Common myeloid progenitor, CD34-positive (primary cell): ENCODE results near the gene ANKRD44.
"Not testable (repeated sequence)": the region's sequence is repeated elsewhere in the genome, so short reads cannot be mapped to it uniquely, and the experiment has no call there.

Source experiments
- CTCF ChIA-PET: fragments of 350-600 bp; sonication (Branson Sonifier 250); formaldehyde crosslinking; loops from one replicate; lab custom pipeline; 2021; ENCODE audit warnings: antibody characterized with exemption; lab: Charles Lee
- POLR2A ChIA-PET: fragments of 350-600 bp; sonication (Branson Sonifier 250); formaldehyde crosslinking; loops from one replicate; lab custom pipeline; 2021; ENCODE audit warnings: antibody characterized with exemption; lab: Charles Lee
- DNase-seq, 3 donors: peaks; one replicate each; pipeline versions ENCODE4 v3.0.0 to v3.0.0-alpha.2; 2013
- H3K27ac ChIP-seq, 2 experiments: 1 replicate in 1 of 2; 2 replicates in 1 of 2; pipeline ENCODE4 v1.7.0; 2013; ENCODE audit warnings: inconsistent platforms in 2 of 2, low read length in 2 of 2, mild to moderate bottlenecking in 2 of 2, low read depth in 1 of 2, moderate library complexity in 1 of 2; ENCODE audit not compliant: severe bottlenecking in 2 of 2, insufficient read depth in 1 of 2, poor library complexity in 1 of 2
- H3K27me3 ChIP-seq, 5 experiments: replicated peaks in 2 of 5; 1 replicate in 3 of 5; 2 replicates in 2 of 5; pipeline versions ENCODE4 v1.6.1 to v1.7.0; 2013; ENCODE audit warnings: low read length in 4 of 5, mild to moderate bottlenecking in 2 of 5, moderate library complexity in 2 of 5, inconsistent platforms in 1 of 5; ENCODE audit not compliant: insufficient read depth in 5 of 5, control insufficient read depth in 4 of 5
- H3K36me3 ChIP-seq, 4 experiments: 1 replicate in 2 of 4; 2 replicates in 2 of 4; pipeline versions ENCODE4 v1.6.1 to v1.7.0; 2013; ENCODE audit warnings: low read length in 3 of 4, control low read depth in 1 of 4, mild to moderate bottlenecking in 1 of 4; ENCODE audit not compliant: control insufficient read depth in 4 of 4, insufficient read depth in 4 of 4
- H3K4me1 ChIP-seq, 4 experiments: 1 replicate in 3 of 4; 2 replicates in 1 of 4; pipeline versions ENCODE4 v1.6.1 to v1.7.1; 2013; ENCODE audit warnings: low read length in 3 of 4, mild to moderate bottlenecking in 3 of 4, control low read depth in 1 of 4, inconsistent platforms in 1 of 4, moderate library complexity in 1 of 4; ENCODE audit not compliant: control insufficient read depth in 4 of 4, insufficient read depth in 4 of 4; ENCODE audit errors: control extremely low read depth in 1 of 4
- H3K4me3 ChIP-seq, 7 experiments: 1 replicate in 4 of 7; 2 replicates in 3 of 7; pipeline versions ENCODE4 v1.5.1 to v1.7.0; 2013; ENCODE audit warnings: mild to moderate bottlenecking in 7 of 7, low read length in 6 of 7, moderate library complexity in 6 of 7, inconsistent platforms in 2 of 7, low read depth in 2 of 7, control low read depth in 1 of 7; ENCODE audit not compliant: insufficient read depth in 4 of 7, control insufficient read depth in 1 of 7; ENCODE audit errors: extremely low read depth in 1 of 7
- H3K9me3 ChIP-seq, 5 experiments: 1 replicate in 4 of 5; 2 replicates in 1 of 5; pipeline versions ENCODE4 v1.6.1 to v1.7.1; 2013; ENCODE audit warnings: low read length in 4 of 5, mild to moderate bottlenecking in 2 of 5, inconsistent platforms in 1 of 5, low read depth in 1 of 5, moderate library complexity in 1 of 5; ENCODE audit not compliant: control insufficient read depth in 4 of 5, insufficient read depth in 2 of 5; ENCODE audit errors: control extremely low read depth in 1 of 5
- WGBS: methylation state at CpG from one replicate; pipeline ENCODE4 v1.1.5; 2013; ENCODE audit not compliant: insufficient coverage; 5-methylcytosine and 5-hydroxymethylcytosine counted together

The ANKRD44 gene

GRCh38 chr2:197353393-197354168, 43.0 kb upstream of the ANKRD44 start:
- H3K4me3 ChIP-seq = no peak overlapping the region
- H3K4me1 ChIP-seq = no peaks in the 10 kb centered on the region
- no peaks in the 10 kb centered on the region for H3K27me3 ChIP-seq
- no CpG with 5 or more reads among the region's 3 CpGs for WGBS
- H3K36me3 ChIP-seq = no peaks in the 10 kb centered on the region
- POLR2A ChIA-PET = interaction anchor here (0.5 to 0.6 kb wide), 2 partner anchors 9 to 32 kb away, joined by 3 to 4 read pairs; no protein-coding TSS in a partner anchor
- CTCF ChIA-PET = interaction anchor here (0.8 to 1.8 kb wide), 3 partner anchors 17 to 240 kb away, joined by 3 to 6 read pairs (median 4); no protein-coding TSS in a partner anchor
- DNase-seq = no peak
- H3K27ac ChIP-seq = no peak overlapping the region
- H3K9me3 ChIP-seq = no peaks in the 10 kb centered on the region

GRCh38 chr2:197349699-197350098, 39.1 kb upstream of the ANKRD44 start:
- H3K4me1 ChIP-seq = no peaks in the 10 kb centered on the region
- no peak overlapping the region for H3K27ac ChIP-seq
- POLR2A ChIA-PET = no interaction called here
- H3K36me3 ChIP-seq = no peaks in the 10 kb centered on the region
- H3K9me3 ChIP-seq = no peaks in the 10 kb centered on the region
- CTCF ChIA-PET = interaction anchor here (0.6 kb wide), 1 partner anchor 15 kb away, joined by 4 read pairs; no protein-coding TSS in a partner anchor
- no CpG with 5 or more reads among the region's 2 CpGs for WGBS
- DNase-seq = no peak
- no peaks in the 10 kb centered on the region for H3K27me3 ChIP-seq
- no peak overlapping the region for H3K4me3 ChIP-seq

GRCh38 chr2:197348721-197349360, 38.3 kb upstream of the ANKRD44 start:
- Histone ChIP-seq H3K27me3 (no peaks in the 10 kb centered on the region), H3K36me3 (no peaks in the 10 kb centered on the region), H3K4me3 (no peak overlapping the region), H3K9me3 (no peaks in the 10 kb centered on the region), H3K4me1 (no peaks in the 10 kb centered on the region), H3K27ac (no peak overlapping the region)
- POLR2A ChIA-PET = no interaction called here
- DNase-seq = no peak
- CTCF ChIA-PET = interaction anchor here (0.6 to 1.0 kb wide), 2 partner anchors 157 to 159 kb away, joined by 3 read pairs; no protein-coding TSS in a partner anchor
- 74% methylated on average over 5 of the region's 5 CpGs for WGBS

- POLR2A ChIA-PET = no interaction called here
Measured at GRCh38 chr2:197345846-197346370, 35.3 kb upstream of the ANKRD44 start.

GRCh38 chr2:197343968-197344367, 33.4 kb upstream of the ANKRD44 start:
- H3K4me1 ChIP-seq = peaks cover 0 to 11% (median 8%) of the 10 kb centered on the region in 4 experiments
- WGBS = 97% methylated on average over 5 of the region's 5 CpGs
- H3K9me3 ChIP-seq, H3K27me3 ChIP-seq, H3K36me3 ChIP-seq, DNase-seq, H3K27ac ChIP-seq, POLR2A ChIA-PET, H3K4me3 ChIP-seq, CTCF ChIA-PET: not testable (repeated sequence)

More at GRCh38 chr2:197345846-197346370, 35.3 kb upstream of the ANKRD44 start:
- CTCF ChIA-PET = interaction anchor here (1.0 to 1.3 kb wide), 2 partner anchors 12 to 29 kb away, joined by 3 to 4 read pairs; no protein-coding TSS in a partner anchor
- H3K36me3 ChIP-seq = no peaks in the 10 kb centered on the region
- no peak overlapping the region for H3K4me3 ChIP-seq
- no peaks in the 10 kb centered on the region for H3K27me3 ChIP-seq
- no peaks in the 10 kb centered on the region for H3K4me1 ChIP-seq
- no peaks in the 10 kb centered on the region for H3K9me3 ChIP-seq
- 94% methylated on average over 5 of the region's 5 CpGs for WGBS
- no peak overlapping the region for H3K27ac ChIP-seq
- no peak for DNase-seq

GRCh38 chr2:197340591-197340990, 30.0 kb upstream of the ANKRD44 start:
- H3K4me1 ChIP-seq = peaks cover 0 to 11% (median 9%) of the 10 kb centered on the region in 4 experiments
- no peak overlapping the region for H3K4me3 ChIP-seq
- no peak for DNase-seq
- 100% methylated on average over 3 of the region's 5 CpGs for WGBS
- H3K36me3 ChIP-seq = no peaks in the 10 kb centered on the region
- H3K9me3 ChIP-seq = no peaks in the 10 kb centered on the region
- CTCF ChIA-PET = no interaction called here
- no peak overlapping the region for H3K27ac ChIP-seq
- POLR2A ChIA-PET = no interaction called here
- H3K27me3 ChIP-seq = no peaks in the 10 kb centered on the region
